Fibroblast of peridontal ligament (primary cell): Measurements from ENCODE around the gene BTBD9.

Experiments used
- DNase-seq: peaks from one replicate; pipeline ENCODE4 v3.0.0-alpha.2; 2010; ENCODE audit errors: extremely low read depth

BTBD9 gene

DNA sequence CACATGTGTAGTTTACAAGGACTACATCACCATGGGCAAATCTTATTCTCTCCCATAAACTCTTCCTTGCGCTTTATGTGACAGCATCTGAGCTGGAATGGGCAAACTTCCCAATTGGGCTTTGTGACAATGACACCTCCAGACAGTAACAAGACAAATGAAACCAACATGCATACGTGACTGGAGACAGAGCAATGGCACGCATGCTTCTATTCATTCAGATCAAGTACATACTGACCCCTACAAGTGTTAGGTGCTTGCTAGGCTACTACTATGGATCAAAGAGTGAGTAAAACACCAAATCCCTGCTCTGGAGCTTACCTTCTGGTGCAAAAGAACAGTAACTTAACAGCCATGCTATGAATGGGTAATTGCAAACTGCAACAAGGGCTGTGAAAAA lies 394.9 kb downstream of the BTBD9 start:
- no peak for DNase-seq

DNA sequence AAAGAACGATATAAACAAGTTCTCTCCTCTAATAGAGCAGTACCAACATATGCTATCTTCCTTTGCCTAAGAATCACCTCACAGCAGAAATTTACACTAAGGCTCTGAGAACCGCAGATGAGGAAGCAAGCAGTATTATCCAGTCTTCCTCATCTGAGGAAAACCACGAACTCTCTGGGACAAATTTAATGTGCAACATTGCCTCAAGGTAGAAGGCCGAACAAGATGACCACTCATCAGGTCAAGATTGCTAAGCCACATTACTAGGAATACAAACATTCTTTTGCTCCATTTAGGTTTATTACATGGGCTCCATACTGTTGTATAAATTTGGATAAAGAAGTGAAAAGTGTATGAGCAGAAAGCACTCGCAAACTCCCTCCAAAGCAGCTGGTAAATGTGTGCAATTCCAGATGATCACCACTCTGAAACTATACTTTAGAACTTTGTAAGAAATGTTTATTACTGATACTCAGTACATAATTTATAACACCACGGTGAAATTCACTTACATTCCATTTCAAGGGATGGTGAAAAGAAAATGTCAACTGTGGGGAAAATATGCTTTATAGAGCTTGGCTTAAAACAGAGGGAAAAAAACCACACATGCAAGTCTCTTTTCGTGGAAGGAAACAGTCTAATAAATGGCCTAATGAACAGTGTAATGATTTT lies 398.4 kb downstream of the BTBD9 start:
- no peak for DNase-seq

- DNase-seq = peak; percentile 49
These were observed 399.8 kb downstream of the BTBD9 start for GRCh38 chr6:38239719-38240451.

DNA sequence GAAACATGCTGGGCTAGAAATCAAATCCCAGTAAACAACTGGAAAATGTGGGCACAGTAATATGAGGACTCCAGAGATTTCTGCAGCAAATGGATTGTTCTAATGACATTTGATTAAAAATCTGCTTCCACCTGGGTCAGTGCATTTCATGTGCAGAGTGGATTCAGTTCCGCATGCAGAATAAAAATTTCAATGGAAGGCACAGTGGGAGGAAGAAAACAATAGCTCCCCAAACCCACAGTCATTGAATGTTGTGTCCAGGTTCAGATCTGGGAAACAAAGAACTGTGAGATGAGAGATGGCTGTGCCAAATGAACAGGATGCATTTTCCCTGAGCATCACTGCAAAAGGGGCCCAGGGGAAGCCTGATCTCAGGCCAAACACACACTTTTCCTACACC lies 403.1 kb downstream of the BTBD9 start:
- DNase-seq = no peak

GRCh38 chr6:38234934-38235682 lies 404.6 kb downstream of the BTBD9 start:
- DNase-seq = no peak

GRCh38 chr6:38234141-38234540 lies 405.6 kb downstream of the BTBD9 start:
- DNase-seq = no peak

DNA sequence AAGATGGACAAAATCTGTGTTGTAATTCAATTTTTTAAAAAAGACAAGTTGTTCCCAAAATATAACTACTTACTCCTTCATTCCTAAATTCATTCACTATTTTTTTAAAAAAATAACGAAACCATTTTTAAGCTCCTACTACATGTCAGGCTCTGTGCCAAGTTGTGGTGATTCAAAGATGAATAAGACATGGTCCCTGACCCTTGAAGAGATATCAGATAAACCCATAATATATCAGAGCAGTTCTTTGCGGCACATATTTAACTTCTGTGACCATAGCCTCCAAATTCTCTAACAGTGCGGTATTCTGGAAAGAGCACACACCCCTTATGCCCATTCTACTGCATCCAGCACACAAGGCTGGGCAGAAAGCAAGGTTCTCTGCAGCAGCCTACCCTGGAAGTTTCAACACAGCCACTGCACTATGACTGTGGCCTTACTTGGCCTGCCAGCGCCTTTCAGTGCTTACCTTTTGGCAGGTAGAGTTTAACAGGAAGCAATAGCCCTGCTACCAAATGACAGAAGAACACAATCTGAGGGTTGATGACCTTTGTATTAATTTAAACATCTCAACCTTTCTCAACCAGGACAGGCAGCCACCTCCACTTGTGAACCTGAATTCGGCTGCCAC lies 406.5 kb downstream of the BTBD9 start:
- DNase-seq = peak; percentile 17

GRCh38 chr6:38225766-38226165 lies 414.0 kb downstream of the BTBD9 start:
- no peak for DNase-seq

- no peak for DNase-seq
These were observed 418.5 kb downstream of the BTBD9 start for GRCh38 chr6:38221251-38221650.

DNA sequence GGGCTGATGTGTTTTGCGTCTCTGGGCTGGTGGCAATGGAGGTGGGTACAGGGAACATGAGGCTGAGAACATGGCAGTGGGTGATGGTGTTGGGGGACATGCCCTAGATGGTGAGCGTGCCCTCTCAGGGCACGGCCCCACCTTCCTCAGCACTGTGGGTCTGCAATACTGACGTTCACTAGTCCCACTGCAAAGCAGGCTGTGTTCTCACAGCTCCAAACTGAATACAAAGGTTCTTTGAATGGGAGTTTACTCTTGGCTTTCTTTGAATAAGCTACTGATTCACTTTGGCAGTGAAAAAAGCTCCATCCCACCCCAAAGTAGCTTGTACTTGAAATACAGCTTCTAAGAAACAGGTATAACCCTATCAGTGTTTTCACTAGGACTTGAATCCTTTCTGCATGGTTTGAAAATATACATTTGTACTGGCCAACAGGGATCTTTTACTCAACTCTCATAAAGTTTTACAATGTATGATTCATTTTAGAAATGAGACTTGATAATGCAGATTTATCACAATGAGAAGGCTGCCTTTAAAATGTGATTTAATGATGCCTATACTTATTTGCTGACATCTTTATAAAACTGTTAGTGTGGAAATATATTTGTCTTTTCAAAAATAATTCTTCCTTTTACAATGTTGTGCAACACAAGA lies 419.5 kb downstream of the BTBD9 start:
- no peak for DNase-seq

DNA sequence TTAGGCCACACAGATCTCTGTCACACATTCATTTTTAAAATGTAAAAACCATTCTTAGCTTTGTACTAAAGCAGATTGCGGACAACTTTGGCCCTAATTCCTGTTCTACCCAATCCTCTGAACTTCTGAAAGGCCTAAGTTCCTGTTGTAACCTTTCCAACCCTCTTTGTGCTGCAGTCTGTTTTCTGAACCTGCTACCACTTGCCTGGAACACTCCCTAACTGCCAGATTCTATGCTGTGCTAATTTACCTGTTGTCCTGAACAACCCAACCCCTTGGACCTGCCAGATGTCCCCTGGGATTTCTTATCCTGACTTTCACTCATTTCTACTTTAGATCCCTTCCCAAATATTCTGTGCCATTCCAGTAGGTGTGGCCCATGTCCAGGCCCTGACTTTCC lies 421.5 kb downstream of the BTBD9 start:
- no peak for DNase-seq

DNA sequence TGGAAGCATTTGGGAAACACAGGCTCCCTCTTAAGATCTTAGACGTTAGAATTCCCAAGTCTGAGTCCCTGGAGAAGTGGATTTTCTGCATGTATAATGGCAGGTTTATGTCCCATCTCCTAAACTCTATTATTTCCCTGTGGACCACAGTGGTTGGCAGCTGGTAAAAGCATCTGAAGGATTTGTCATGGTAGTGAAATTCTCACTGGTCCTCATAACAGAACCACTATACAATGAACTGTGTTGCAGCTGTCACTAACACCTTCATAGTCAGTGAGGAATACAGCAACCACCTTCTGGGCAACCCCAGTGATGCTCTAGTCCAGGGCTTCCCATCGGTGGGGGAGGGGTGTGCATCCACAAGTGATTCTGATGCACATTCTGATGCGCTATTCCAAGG lies 423.3 kb downstream of the BTBD9 start:
- no peak for DNase-seq

DNA sequence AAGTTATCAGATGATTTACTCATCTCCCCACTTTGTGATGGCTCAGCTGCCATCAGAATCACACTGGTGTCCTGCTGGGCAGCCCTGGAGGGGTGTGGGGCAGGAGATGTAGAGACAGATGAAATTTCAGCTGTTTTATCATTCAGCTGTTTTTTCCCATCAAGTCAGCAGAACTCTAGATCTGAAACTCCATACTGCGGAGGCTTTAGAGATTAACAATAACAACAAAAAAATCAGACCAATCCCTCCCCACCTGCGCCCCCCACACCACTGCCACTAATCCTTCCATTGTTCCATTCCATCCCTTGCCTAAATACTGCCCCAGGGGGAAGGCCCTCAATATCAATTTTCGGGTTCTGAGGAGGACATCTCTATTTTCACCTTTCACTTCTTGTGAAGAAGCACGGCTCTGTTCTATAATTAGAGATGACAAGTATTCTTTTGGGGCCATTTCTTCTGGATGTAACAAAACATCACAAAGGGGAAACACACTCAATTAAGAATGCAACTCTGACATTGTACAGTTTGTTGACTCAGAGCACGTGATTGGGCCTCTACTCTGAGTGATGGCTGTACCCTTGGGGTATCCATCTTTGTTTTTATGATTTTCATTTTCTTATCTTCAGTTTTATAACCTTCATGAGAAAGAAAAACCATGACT lies 423.9 kb downstream of the BTBD9 start:
- DNase-seq = no peak

GRCh38 chr6:38215225-38215624 lies 424.5 kb downstream of the BTBD9 start:
- DNase-seq = no peak

GRCh38 chr6:38214159-38214558 lies 425.6 kb downstream of the BTBD9 start:
- no peak for DNase-seq

DNA sequence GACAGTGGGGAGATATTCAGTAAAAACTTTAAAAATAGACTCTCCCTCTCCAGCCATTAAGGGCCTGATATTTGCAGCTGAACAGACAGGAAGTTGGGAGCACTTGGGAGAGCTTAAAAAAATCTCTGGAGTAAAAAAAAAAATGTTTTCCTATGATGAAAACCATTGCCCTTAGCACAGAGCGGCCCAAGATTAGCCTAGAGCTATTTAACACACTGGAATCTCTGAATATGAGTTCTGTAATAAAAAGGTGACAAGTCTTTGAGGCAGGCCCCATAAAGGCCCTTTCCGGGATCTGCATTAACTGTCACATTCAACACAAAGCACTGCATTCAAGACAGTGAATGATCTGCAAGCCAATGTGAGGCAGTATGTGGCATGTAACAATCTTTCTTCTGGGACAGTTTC lies 426.5 kb downstream of the BTBD9 start:
- peak; percentile 13 for DNase-seq

DNA sequence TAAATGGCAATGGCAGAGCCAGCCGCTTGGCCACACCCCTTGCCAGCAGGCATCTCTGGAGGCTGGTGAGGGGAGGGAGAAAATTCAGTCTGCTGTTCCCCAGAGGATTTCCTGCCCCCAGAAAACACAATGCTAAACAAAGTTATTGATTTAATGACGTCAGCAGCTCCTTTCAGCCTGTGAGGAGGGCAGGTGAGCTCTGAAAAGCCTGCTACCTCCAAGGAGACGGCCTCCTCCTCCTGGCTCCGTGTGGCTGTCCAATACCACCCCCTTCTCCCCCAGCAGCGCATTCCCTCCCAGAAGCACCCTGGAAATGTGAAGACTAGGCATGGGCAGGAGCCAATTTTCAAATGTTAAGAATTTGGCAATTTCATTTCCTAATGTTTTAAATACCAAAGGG lies 427.1 kb downstream of the BTBD9 start:
- peak; percentile 22 for DNase-seq

GRCh38 chr6:38212116-38212515 lies 427.6 kb downstream of the BTBD9 start:
- DNase-seq = no peak

GRCh38 chr6:38209371-38210260 lies 430.1 kb downstream of the BTBD9 start:
- DNase-seq = no peak

DNA sequence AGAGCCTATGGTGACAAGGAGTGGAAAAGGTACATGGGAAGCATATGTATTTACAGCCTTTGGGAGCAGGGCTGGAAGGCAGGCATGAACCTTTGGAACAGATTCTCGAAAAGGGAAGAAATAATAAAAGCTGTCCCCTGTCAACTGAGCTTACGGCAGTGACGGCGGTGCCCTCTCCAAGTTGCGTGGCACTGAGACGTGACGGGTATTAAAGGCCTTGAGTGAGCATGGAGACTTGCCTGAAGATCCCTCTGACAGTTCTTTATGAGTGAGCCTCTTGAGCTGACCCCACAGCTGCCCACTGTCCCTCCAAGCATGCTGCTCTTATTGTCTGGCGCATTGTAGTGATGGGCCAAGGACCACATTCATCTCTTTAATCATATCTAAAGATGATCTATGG lies 431.7 kb downstream of the BTBD9 start:
- no peak for DNase-seq
